HG02642 (cell line): ENCODE results near the gene ARHGAP12.
A peak's percentile ranks its signal among the peaks of the same experiment; 100 is the strongest.
"Not testable (repeated sequence)": the region's sequence is repeated elsewhere in the genome, so short reads cannot be mapped to it uniquely, and the experiment has no call there.

Experiments used
- ATAC-seq: cut with Tn5 transposase; IDR thresholded peaks from one replicate; pipeline ENCODE4 v1.9.1; 2021; ENCODE audit warnings: mild to moderate bottlenecking; ENCODE audit not compliant: unreplicated experiment, poor library complexity

ARHGAP12 gene

DNA sequence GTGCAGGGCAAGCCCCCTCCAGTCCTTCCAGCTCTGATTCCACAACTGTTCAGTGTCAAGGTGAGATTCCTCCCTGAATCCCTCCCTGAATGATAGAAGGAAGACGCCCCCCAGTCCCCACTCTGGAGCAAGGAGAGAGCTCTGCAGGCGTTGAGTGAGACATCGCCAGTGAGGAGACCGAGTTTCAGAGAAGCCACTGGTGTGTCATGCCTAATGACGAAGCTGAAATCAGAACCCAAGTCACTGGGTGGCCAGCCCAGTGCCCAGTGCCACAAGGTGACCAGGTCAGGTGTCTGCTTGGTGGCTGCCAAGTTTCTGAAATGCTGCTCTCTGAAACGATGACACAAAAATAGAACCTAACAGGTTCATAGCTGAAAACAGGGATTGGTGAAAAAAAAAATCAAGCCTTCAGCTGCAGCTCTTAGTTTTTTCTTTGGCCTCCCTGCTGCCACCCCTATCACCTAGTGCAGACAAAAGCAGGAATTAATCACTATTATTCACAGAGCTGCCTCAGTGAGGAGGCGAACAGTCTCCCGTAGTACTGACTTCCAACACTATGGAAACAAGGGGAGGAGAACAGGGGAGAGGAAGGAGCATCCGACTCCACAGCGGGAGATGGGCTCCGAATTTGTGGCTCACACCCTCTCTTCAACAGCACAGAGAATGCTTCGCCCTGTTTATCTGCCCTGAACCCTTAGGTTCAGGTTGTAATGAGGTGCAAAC lies 153.5 kb downstream of the ARHGAP12 start:
- no peak for ATAC-seq

DNA sequence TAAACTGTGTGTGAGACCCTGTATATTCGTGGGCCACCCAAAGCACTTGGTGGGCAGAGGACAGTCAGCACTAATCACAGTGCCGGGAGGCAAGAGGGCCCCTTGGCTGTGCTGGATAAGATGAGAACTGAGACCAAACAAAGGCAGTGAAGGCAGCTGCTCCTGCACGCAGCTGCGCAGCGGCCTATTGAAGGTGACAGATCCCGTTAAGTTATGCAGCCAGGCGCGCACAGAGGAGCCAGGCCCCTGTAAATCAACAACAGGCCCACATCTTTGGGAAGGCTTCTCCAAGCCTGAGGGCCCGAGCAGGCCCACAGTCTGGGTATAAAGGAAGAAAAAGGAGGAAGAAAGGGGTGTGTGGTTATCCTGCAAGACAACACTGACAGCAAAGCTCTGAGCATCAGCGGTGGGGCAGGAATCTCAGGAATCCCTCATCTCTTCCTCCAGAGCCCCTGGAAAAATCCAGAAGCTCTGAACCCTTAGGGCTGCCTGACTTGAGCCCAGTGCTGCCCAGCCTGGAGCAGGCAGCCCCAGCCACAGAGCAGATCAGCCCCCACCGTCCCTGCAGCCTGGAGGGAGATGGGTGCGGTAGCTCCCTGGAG lies 154.2 kb downstream of the ARHGAP12 start:
- no peak for ATAC-seq

DNA sequence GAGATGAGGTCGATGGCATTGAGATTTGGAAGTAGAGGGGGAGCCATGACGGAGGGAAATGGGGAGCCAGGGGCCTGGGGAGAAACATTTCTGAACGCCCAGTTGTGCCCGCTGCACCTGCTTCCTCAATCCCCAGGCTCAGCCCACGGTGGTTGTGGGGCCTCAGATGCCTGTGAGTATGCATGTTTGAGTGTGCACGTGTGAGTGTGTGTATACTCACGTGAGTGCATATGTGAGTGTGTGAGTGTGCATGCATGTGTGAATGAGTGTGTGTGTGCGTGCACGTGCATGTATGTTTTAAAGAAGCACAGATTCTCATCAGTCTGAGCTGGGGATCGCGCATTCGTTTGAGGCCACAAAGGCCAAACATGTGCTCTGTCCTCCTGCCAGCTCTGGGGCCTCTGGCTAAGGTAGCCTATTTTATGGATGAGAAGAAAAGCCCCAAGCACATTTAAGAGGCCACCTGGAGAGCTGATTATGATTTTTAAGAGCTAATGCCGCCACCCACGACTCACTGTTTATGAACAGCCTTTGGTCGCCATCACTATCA lies 154.8 kb downstream of the ARHGAP12 start:
- ATAC-seq = no peak

DNA sequence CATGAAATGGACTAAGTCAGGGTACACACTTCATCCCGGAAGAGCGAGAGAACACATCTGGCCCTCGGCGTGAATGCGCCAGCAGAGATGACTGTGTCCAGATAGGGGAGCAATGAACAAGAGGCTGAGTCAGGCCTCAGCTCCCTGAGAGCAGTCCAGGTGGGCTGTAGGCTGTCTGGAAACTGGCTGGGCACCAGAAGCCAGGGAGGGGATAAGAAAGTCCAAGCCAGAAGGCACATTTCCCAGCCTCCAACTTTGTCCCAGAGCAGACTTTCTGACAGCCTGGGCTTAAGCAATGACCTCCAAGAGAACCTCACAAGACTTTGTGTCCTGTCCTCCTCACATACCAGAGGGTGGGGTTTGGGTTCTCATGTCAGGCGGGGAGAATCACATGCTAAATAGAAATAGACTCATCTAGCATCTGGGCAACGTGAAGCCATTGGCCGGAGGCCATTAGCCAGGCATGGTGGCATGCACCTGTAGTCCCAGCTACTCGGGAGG lies 157.2 kb downstream of the ARHGAP12 start:
- no peak for ATAC-seq

DNA sequence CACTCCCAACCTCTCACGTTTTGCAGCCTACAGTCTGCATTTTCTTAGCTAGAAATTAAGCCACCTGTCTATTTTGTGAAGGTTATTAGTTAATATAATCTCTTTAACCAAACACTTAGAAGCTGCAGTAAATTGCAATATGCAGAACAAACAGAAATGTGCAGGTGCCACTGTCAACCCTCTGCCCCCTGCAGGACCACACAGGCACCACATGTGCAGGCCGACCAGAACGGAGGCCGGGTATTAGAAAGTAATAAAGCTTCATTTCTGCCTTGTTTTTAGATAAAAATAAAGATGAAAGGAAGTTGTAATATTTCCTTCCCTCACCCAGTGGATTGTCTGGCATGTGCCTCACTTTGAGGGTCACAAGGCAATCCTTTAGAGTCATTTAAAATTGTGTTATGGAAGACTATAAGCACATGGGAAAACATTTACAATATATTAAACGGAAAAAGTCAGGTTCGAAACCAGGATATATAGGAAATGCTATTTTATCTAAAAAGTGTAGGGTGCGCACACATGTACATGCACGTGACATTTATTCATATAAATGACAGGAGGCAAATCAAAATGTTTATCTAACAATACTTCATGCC lies 158.2 kb downstream of the ARHGAP12 start:
- peak; percentile 82 for ATAC-seq

DNA sequence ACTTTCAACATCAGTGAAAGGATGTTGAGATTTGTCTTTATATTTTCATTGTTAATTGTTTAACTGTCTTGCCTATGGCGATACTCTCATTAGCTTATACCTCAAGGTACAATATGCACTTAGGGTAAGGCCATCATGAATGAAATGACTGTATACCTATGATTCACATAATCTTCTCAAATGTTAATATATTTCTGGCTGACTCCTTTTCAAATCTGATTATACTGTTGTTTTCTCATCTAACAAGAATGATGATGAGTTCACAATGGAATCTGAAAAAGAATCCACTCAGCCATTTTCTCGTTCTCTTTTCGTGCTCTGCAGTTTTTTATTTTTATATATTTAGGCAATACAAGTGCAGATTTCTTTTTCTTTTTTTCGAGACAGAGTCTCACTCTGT lies 159.1 kb downstream of the ARHGAP12 start:
- ATAC-seq = no peak

DNA sequence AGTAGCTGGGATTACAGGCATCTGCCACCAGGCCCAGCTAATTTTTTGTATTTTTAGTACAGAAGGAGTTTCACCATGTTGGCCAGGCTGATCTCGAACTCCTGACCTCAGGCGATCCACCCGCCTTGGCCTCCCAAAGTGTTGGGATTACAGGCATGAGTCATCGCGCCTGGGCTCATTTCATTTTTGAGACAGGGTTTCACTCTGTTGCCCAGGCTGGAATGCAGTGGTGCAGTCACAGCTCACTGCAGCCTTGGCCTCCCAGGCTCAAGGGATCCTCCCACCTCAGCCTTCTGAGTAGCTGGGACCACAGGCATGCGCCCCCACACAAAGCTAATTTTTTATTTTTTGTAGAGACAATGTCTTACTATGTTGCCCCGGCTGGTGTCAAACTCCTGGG lies 159.7 kb downstream of the ARHGAP12 start:
- not testable (repeated sequence) for ATAC-seq

DNA sequence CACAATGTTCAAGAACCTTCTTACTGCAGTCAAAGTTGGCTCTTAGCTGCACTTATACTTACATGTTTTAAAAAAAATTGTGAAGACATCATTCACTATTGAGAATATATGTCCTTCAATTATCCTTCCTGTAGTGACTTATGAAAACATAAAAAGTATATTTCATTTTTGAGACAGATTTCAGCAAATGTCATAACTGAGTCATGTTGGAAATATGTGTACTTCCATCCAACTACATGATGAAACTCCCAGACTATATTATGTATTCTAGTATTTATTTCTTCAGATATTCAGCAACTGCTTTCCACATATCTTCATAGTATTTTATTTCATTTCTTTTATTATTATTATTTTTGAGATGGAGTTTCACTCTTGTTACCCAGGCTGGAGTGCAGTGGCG lies 160.2 kb downstream of the ARHGAP12 start:
- no peak for ATAC-seq

DNA sequence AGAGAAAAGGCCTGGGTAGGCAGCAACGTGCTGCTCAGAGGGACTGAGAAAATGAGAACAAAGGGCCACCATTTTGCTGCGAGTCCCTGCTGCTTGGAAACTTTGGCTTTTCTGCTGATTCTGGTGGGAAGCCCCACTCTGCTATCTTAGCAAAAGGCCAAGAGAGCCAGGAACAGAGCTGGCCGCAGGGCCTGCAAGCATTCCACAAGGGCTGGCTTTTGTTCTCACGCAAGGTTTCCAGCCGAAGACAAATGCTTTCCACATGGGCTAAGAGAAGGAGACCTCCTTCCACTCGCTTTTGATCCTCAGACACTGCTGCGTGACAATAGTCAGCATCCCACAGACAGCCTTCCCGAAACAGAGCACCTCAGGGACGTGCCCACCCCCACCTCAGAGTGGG lies 163.1 kb downstream of the ARHGAP12 start:
- ATAC-seq = no peak

DNA sequence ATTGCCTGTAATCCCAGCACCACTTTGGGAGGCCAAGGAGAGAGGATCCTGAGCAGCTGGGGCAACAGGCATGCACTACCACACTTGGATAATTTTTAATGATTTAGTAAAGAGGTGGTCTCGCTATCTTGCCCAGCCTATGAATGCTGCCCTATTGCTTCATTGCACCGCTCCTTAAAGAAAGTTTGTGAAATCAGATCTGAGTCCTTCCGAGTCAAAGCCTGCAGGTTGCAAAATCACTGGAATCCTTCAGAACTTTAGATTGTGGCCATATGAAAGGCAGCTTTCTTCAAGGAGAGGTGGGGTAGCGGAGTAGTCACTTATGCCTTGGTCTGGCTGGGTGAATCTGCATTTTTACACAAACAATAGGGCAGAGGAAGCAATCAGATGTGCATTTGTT lies 166.3 kb downstream of the ARHGAP12 start:
- no peak for ATAC-seq

DNA sequence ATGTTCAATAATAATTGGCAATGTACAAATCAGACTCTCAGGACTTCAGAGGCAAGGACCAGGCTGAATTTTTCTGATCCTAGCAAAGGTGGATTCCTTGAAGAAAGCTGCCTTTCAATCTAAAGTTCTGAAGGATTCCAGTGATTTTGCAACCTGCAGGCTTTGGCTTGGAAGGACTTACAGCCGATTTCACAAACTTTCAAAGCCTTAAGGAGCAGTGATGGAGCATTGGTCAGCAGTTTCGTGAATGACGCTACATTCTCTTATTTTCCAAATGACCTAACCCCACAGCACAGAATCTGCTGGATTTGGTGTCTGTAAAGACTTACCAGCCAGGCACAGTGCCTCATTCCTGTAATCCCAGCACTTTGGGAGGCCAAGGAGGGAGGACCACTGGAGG lies 167.5 kb downstream of the ARHGAP12 start:
- ATAC-seq = no peak

DNA sequence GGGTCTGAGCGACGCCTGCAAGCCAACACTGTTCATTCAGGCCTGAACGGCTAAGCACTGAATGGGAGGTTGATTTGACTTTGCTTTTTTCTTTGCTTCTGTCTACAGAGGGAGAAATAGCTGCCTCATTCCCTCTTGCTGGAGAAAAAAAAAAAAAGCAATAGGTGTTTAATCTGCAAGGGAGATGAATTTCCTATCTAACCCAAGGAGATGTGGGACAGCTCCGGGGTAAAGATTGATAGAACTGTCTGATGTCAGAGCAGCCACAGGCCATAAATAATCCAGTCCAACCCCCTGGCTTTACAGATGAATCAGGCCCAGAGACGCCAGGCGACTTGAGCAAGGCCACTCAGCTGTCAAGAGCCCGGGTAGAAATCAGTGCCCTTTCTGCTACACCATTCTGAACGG lies 168.0 kb downstream of the ARHGAP12 start:
- ATAC-seq = no peak

DNA sequence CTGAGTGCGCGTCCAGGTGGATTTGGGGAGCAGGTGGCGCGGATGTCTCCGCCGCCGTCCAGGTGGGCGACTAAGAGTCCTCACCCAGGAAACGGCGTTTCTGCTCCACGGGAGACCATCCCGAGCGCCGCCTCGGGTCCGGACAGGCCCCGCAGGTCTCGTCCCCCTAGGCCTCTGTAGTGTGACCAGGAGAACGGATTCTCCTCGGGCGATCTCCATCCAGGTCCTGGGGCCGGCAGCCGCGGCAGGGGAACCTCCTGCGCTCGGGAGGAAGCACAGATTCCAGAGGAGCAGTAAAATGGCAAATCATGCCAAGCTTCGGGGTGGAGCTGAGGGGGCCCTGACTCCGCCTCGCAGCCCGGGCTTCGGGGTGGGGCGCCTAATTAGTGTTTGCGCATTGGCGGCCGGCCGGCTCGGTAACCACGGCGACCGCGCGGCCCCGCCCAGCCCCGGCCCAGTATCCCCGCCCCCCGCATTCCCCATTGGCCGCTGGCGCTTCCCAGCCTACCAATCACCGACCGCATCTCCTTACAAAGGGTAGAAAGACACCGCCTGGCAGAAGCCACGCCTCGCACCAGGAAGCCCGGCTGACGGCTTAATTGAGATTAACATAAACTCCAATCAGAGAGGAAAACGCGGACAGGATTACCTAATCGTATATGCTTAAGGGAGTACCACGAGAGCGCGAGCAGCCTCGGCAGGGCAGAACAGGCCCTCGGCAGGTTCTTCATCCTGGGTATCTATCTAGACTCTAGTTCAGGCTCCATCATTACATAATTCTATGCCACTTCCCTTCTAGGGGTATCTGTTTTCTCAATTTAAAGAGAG lies 168.6 kb downstream of the ARHGAP12 start:
- peak; percentile 95 for ATAC-seq

DNA sequence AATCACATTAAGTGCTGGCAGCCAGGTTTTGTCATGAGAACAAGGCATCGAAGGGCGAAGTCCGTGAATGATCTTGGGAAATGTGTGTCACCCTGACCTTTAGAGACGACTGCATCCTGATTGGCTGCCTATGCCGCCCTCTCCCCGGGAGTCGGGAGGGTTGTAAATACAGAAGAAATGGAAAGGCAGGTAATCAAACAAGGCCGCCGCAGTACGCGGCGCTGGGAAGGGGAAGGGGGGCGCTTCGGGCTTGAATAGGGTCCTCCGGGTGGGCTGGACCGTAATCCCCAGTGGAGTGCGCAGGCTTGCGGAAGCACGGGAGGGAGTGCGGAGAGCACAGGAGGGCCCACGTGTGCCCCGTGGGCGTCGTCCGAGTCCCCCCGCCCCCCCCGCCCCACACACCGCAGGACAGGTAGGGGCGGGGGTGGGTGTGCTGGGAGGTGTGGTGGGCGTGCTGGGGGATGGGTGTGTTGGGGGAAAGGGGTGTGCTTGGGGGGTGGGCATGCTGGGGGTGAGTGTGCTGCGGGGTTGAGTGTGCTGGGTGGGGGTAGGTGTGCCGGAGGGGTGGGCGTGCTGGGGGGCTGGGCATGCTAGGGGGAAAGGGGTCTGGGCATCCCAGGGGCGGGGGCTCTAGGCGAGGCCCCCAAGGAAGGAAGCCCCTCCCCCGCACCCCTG lies 169.4 kb downstream of the ARHGAP12 start:
- ATAC-seq = no peak

DNA sequence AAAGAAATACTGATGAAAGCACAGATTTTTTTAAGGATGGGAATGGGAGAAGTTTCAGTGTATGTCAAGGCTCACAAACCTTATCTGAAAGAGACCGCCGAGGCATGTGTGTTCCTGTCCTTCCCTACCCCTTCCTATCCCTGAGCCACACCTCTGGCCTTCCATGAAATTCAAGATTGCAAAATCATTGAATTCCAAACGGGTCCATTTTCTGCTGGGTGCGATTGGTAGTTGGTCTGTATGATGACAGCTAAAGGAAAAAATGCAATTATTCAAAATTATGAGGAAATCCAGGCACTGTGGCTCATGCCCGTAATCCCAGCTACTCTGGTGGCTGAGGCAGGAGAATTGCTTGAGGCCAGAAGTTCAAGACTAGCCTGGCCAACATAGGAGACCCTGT lies 170.1 kb downstream of the ARHGAP12 start:
- ATAC-seq = no peak

DNA sequence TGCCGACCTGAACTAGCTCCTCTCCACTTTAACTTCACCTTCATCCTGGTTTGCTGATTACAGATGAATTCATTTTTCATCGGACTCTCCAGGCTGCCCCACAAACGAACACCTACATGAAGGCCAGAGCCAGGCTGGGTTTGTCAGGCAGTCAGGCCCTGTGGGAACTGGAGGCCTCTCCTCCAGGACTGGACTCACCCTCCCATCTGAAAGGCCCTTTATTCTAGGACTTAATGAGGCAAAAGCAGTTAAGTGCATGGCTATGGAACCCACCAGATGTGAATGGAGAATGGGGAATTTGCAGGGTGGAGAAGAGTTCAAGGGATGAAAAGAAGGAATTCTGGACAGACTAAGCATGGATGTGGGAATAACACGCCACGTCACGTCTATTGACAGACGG lies 170.8 kb downstream of the ARHGAP12 start:
- ATAC-seq = no peak

DNA sequence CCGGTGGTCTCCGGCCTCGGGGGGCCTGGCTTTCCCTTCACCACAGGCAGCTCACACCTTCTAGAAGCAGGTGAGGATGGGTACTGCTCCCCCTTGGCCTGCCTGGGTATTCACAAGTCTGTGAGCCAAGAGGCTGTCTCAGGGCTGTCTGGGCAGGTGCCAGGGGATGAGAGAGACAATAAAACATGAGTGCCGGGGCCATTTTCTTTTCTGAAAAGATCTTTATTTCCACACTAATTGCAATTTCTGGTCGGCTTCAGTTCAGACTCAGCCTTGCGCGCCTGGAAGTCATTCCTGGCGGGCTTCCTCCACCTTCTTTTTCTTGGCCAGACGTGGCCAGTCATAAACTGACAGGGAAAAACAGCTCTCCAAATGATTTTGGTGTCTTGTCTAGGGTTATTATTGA lies 171.2 kb downstream of the ARHGAP12 start:
- no peak for ATAC-seq

DNA sequence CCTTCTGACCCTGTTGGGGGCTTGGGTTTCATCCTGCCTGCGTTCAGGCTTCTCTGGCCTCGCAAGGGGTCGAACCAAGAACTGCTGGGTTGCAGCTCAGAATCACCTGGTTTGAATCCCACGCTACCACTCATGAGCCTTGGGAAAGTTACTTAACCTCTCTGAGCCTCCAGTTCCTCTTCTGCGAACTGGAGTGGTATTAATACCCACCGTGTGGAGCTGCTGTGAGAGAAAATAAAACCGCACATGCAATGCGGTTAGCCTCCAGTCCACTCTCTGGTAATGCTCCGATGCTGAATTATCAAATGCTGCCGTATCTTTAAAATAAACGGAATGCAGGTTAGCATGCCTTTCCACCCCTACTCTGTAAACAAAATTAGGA lies 171.9 kb downstream of the ARHGAP12 start:
- no peak for ATAC-seq

DNA sequence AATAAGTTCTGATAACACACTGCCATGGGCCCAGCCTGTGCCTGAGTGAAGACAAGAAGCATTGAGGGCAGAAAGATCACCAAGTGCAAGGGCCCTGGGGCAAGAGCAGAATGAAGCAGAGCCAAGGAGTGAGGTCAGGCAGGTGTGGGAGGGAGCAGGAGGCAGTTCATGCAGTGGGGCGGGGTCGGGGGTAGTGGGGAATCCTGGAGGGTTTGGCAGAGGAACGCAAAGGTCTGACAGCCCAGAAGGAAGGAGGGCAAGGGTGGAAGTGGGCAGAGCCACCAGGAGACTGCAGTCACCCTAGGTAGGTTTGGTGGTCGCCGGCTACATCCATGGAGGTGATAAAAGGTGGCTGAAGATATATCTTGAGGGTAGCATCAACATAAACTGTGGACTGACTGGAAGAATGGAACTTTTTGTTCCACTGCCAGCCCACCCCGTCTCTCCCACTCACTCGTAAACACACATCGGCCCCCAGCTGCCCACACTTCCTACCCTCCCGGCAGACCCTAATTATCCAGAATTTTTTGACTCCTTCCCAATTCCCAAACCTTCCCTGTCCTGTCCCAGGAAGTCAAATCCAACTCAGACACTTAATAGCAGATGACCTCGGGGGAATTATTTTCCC lies 172.4 kb downstream of the ARHGAP12 start:
- no peak for ATAC-seq
